ENCODE data around the gene SARM1. TPM values are rescaled to one million over a fixed set of nuclear protein-coding genes. Genes with fewer than 3 reads are reported as not detected.

SARM1 gene
- total and polyA plus RNA-seq, 2 of the 13 experiments (the other 11 are each of a cell fraction or from before 2014, with no cell fraction given), result 0.73 to 0.86 TPM

- TF ChIP-seq CTCF (CRISPR knock-in tag; IDR thresholded peaks at IDR 0.05), result peak; percentile 33
- TF ChIP-seq BRCA1 (CRISPR knock-in tag; IDR thresholded peaks at IDR 0.05), result 0 out of 2 replicates have a peak, but pooled peaks have one; percentile 45
- no peak for TF ChIP-seq KLF11 (CRISPR knock-in tag; IDR thresholded peaks at IDR 0.05)
- TF ChIP-seq MAX (IDR thresholded peaks at IDR 0.05), result peak; percentile 22
- TF ChIP-seq ZNF124 (CRISPR knock-in tag; IDR thresholded peaks at IDR 0.05), result peak; percentile 49; the same call in 1 of the 2 replicates
- no peak for TF ChIP-seq MAFK (conservative IDR thresholded peaks at IDR 0.05 in 1 of 2, IDR thresholded peaks at IDR 0.05 in 1 of 2; ENCODE audit: low read length in 2 of 2)
- TF ChIP-seq ATF7 (IDR thresholded peaks at IDR 0.05), result peak; percentile 86
- peak; percentile 94 for TF ChIP-seq ATF7 (CRISPR knock-in tag; IDR thresholded peaks at IDR 0.05)
- TF ChIP-seq ZFP36L1 (CRISPR knock-in tag; IDR thresholded peaks at IDR 0.05), result peak; percentile 76; the same call in 1 of the 2 replicates
- TF ChIP-seq DRAP1 (CRISPR knock-in tag; IDR thresholded peaks at IDR 0.05), result peak; percentile 74
- TF ChIP-seq IKZF1 (IDR thresholded peaks at IDR 0.05), result no peak
- peak; percentile 63 for TF ChIP-seq LCORL (IDR thresholded peaks at IDR 0.05)
- peak; percentile 97 for TF ChIP-seq LCORL (CRISPR knock-in tag; IDR thresholded peaks at IDR 0.05)
- TF ChIP-seq GATA4 (IDR thresholded peaks at IDR 0.05; ENCODE audit: borderline replicate concordance, low read depth), result peak; percentile 91; the same call in 1 of the 2 replicates
- no peak for TF ChIP-seq U2AF2 (IDR thresholded peaks at IDR 0.05; ENCODE audit: low read depth, low read length)
- TF ChIP-seq KDM2A (CRISPR knock-in tag; IDR thresholded peaks at IDR 0.05; ENCODE audit: borderline replicate concordance, low read depth), result peak; percentile 79
- TF ChIP-seq NR0B2 (CRISPR knock-in tag; IDR thresholded peaks at IDR 0.05), result peak; percentile 44; the same call in 1 of the 2 replicates
- TF ChIP-seq MEIS1 (CRISPR knock-in tag; IDR thresholded peaks at IDR 0.05; ENCODE audit: borderline replicate concordance), result peak; percentile 58; the same call in 1 of the 2 replicates
- peak; percentile 51; the same call in 1 of the 2 replicates for TF ChIP-seq FOSL1 (CRISPR knock-in tag; IDR thresholded peaks at IDR 0.05; ENCODE audit: borderline replicate concordance)
- no peak for TF ChIP-seq PLRG1 (conservative IDR thresholded peaks at IDR 0.05)
- TF ChIP-seq JARID2 (CRISPR knock-in tag; IDR thresholded peaks at IDR 0.05; ENCODE audit: insufficient replicate concordance), result peak; percentile 55
- peak; percentile 84; the same call in 1 of the 2 replicates for TF ChIP-seq KDM5B (CRISPR knock-in tag; IDR thresholded peaks at IDR 0.05; ENCODE audit: borderline replicate concordance)
- TF ChIP-seq HMG20B (CRISPR knock-in tag; conservative IDR thresholded peaks at IDR 0.05), result peak; percentile 95
- peak; percentile 31; the same call in 1 of the 2 replicates for TF ChIP-seq EHMT2 (IDR thresholded peaks at IDR 0.05; ENCODE audit: borderline replicate concordance, low read depth, low read length)
- TF ChIP-seq ZNF772 (CRISPR knock-in tag; IDR thresholded peaks at IDR 0.05), result peak; percentile 55; the same call in 1 of the 2 replicates
- TF ChIP-seq ATF2 (CRISPR knock-in tag; IDR thresholded peaks at IDR 0.05), result peak; percentile 98
Observed at GRCh38 chr17:28370035-28370743, 1.3 kb upstream of the SARM1 start, which contains the start of gene VTN (continued).
